K562 (cell line): ENCODE data around the gene LAGE3. TPM values are rescaled to one million over a fixed set of nuclear protein-coding genes. Genes with fewer than 3 reads are reported as not detected.
A peak's percentile ranks its signal among the peaks of the same experiment; 100 is the strongest.

Source experiments
- ATF7 ChIP-seq: fragments of 450-650 bp; IDR thresholded peaks from 2 replicates; pipeline ENCODE4 v1.7.1; 2014; ENCODE audit warnings: mild to moderate bottlenecking, moderate library complexity
- BRCA1 ChIP-seq, 2 experiments: fragments of 450-650 bp in 1 of 2; sonication (generic) in 1 of 2; formaldehyde crosslinking in 1 of 2; IDR thresholded peaks; 2 replicates each; pipeline versions ENCODE4 v1.5.0 to v1.6.1; 2017 to 2020; ENCODE audit warnings: mild to moderate bottlenecking in 1 of 2, missing genetic modification reagents in 1 of 2
- BRD9 ChIP-seq: fragments of 450-650 bp; IDR thresholded peaks from 2 replicates; pipeline ENCODE4 v1.6.1; 2018; ENCODE audit warnings: low read depth; ENCODE audit not compliant: partially characterized antibody
- FOSL1 ChIP-seq: fragments of 200-800 bp; sonication (Bioruptor generic); conservative IDR thresholded peaks from 2 replicates; pipeline ENCODE4 v1.6.1; 2016; ENCODE audit warnings: missing genetic modification characterization, missing compliant biosample characterization
- FOXJ2 ChIP-seq: fragments of 200-800 bp; sonication (Bioruptor generic); IDR thresholded peaks from 2 replicates; pipeline ENCODE4 v1.6.1; 2016; ENCODE audit warnings: missing genetic modification characterization, missing compliant biosample characterization
- IRF9 ChIP-seq: fragments of 450-650 bp; IDR thresholded peaks from 2 replicates; pipeline ENCODE4 v1.6.1; 2016; ENCODE audit warnings: missing biosample characterization, missing genetic modification characterization
- KDM1A ChIP-seq, 2 experiments: fragments of 450-650 bp; IDR thresholded peaks; 2 replicates each; pipeline ENCODE4 v1.6.1; 2016; ENCODE audit warnings: mild to moderate bottlenecking in 2 of 2
- MCM2 ChIP-seq: fragments of 450-650 bp; IDR thresholded peaks from 2 replicates; pipeline ENCODE4 v1.6.1; 2017; ENCODE audit warnings: low read depth, mild to moderate bottlenecking
- MIER1 ChIP-seq: fragments of 450-650 bp; IDR thresholded peaks from 2 replicates; pipeline ENCODE4 v1.6.1; 2016; ENCODE audit warnings: antibody characterized with exemption, mild to moderate bottlenecking, low read depth
- PPARD ChIP-seq: fragments of 250-450 bp; sonication (Bioruptor Pico); IDR thresholded peaks from 2 replicates; pipeline ENCODE4 v1.8.0; 2022; ENCODE audit warnings: inconsistent platforms, mild to moderate bottlenecking, moderate library complexity
- SFPQ ChIP-seq: fragments of 200-400 bp; formaldehyde crosslinking; IDR thresholded peaks from 2 replicates; pipeline ENCODE4 v1.6.1; 2017; ENCODE audit warnings: mild to moderate bottlenecking, low read depth, low read length, moderate library complexity
- SMARCA5 ChIP-seq: fragments of 450-650 bp; IDR thresholded peaks from 2 replicates; pipeline ENCODE4 v1.6.1; 2016
- ZBED1 ChIP-seq: IDR thresholded peaks from 2 replicates; pipeline ENCODE4 v1.6.1; 2014
- ZBTB1 ChIP-seq: sonication (generic); formaldehyde crosslinking; IDR thresholded peaks from 2 replicates; pipeline ENCODE4 v1.8.1; 2023; ENCODE audit warnings: missing genetic modification reagents, low read depth, mild to moderate bottlenecking, borderline replicate concordance
- ZFX ChIP-seq: sonication (generic); formaldehyde crosslinking; IDR thresholded peaks from 2 replicates; pipeline ENCODE4 v1.8.0; 2022; ENCODE audit warnings: mild to moderate bottlenecking, missing genetic modification reagents, moderate library complexity
- ZNF143 ChIP-seq: sonication (generic); formaldehyde crosslinking; IDR thresholded peaks from 2 replicates; pipeline ENCODE4 v1.9.0; 2022; ENCODE audit warnings: mild to moderate bottlenecking, missing genetic modification reagents
- ZNF224 ChIP-seq: sonication (generic); formaldehyde crosslinking; IDR thresholded peaks from 2 replicates; pipeline ENCODE4 v1.8.0; 2022; ENCODE audit warnings: mild to moderate bottlenecking, missing genetic modification reagents
- ZNF668 ChIP-seq: fragments of 250-450 bp; sonication (Bioruptor Pico); IDR thresholded peaks from 2 replicates; pipeline ENCODE4 v1.8.0; 2022; ENCODE audit warnings: mild to moderate bottlenecking, inconsistent platforms
- ZNF764 ChIP-seq: fragments of 250-450 bp; sonication (Bioruptor Pico); IDR thresholded peaks from 2 replicates; pipeline ENCODE4 v1.4.0; 2020; ENCODE audit warnings: low read depth, mild to moderate bottlenecking, moderate library complexity
- ZSCAN32 ChIP-seq: fragments of 450-650 bp; formaldehyde crosslinking; IDR thresholded peaks from 2 replicates; pipeline ENCODE4 v1.4.0; 2020; ENCODE audit warnings: mild to moderate bottlenecking, moderate library complexity
- polyA plus RNA-seq, 8 experiments: library from polyadenylated mRNA; depleted of rRNA in 4 of 8; stranded (reverse) in 5 of 8; unstranded in 3 of 8; fragments of >200 nt; fragmentation: Nextera tagmentation in 2 of 8; fragmentation: Illumina TruSeq in 1 of 8; extraction: Ambion mirVana in 2 of 8; extraction: Trizol in 1 of 8; gene quantifications; 2 replicates each; pipeline versions ENCODE4 v1.2.1 to v1.2.3, GENCODE V29; 2011 to 2014; ENCODE audit warnings: inconsistent platforms in 1 of 8, missing spikeins in 1 of 8
- total RNA-seq, 7 experiments: library from RNA; depleted of rRNA in 6 of 7; stranded (reverse); fragments of >200 nt in 6 of 7; fragmentation: Illumina TruSeq in 2 of 7; extraction: Trizol in 2 of 7; gene quantifications; 2 replicates each; pipeline versions ENCODE4 v1.2.1 to v1.2.3, GENCODE V29; 2011 to 2021; ENCODE audit warnings: low replicate concordance in 1 of 7
- TF ChIP-seq, protein P1 (sequence below): sonication (generic); formaldehyde crosslinking; IDR thresholded peaks from 2 replicates; pipeline ENCODE4 v1.8.1; 2023; ENCODE audit warnings: mild to moderate bottlenecking, missing genetic modification reagents

Gene LAGE3
- total and polyA plus RNA-seq, 9 of the 15 experiments (the other 6 are each of a cell fraction or from before 2014, with no cell fraction given): 28.2 to 125 (median 35.8) TPM

GRCh38 chrX:154428176-154429171 is 50.6 kb downstream of the LAGE3 start, which contains the start of gene ATP6AP1 (continued):
- TF ChIP-seq SFPQ (no peak), ZNF143 (CRISPR knock-in tag) (no peak), SMARCA5 (0 out of 2 replicates have a peak, but pooled peaks have one; percentile 55), KDM1A (IDR thresholded peaks at IDR 0.05) (peak; percentile 48 to 50; a peak in 2 of 4 replicates), ZNF224 (no peak), ATF7 (peak; percentile 53; the same call in 1 of the 2 replicates), ZSCAN32 (no peak), ZFX (CRISPR knock-in tag) (peak; percentile 73), FOSL1 (tag) (no peak), MIER1 (no peak), IRF9 (tag) (no peak), BRD9 (no peak), FOXJ2 (no peak), BRCA1 (IDR thresholded peaks at IDR 0.05) (no peak), BRCA1 (CRISPR knock-in tag; IDR thresholded peaks at IDR 0.05) (no peak), ZBTB1 (CRISPR knock-in tag) (no peak), MCM2 (no peak), ZNF668 (CRISPR knock-in tag) (no peak), ZBED1 (no peak), ZNF764 (CRISPR knock-in tag) (no peak), PPARD (CRISPR knock-in tag) (no peak)
- TF ChIP-seq, protein P1, sequence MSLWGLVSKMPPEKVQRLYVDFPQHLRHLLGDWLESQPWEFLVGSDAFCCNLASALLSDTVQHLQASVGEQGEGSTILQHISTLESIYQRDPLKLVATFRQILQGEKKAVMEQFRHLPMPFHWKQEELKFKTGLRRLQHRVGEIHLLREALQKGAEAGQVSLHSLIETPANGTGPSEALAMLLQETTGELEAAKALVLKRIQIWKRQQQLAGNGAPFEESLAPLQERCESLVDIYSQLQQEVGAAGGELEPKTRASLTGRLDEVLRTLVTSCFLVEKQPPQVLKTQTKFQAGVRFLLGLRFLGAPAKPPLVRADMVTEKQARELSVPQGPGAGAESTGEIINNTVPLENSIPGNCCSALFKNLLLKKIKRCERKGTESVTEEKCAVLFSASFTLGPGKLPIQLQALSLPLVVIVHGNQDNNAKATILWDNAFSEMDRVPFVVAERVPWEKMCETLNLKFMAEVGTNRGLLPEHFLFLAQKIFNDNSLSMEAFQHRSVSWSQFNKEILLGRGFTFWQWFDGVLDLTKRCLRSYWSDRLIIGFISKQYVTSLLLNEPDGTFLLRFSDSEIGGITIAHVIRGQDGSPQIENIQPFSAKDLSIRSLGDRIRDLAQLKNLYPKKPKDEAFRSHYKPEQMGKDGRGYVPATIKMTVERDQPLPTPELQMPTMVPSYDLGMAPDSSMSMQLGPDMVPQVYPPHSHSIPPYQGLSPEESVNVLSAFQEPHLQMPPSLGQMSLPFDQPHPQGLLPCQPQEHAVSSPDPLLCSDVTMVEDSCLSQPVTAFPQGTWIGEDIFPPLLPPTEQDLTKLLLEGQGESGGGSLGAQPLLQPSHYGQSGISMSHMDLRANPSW (CRISPR knock-in tag): no peak
